HepG2 (cell line): ENCODE measurements around the gene MACROD2. TPM values are rescaled to one million over a fixed set of nuclear protein-coding genes. Genes with fewer than 3 reads are reported as not detected.

Source experiments
- ATAC-seq: fragments of 200-7000 bp; cut with Tn5 transposase; 3 replicates; pipeline ENCODE4 v1.9.1; 2020; ENCODE audit warnings: mild to moderate bottlenecking, moderate library complexity
- BruUV-seq: library from RNA; stranded (reverse); fragments of 400-500 nt; replicated peaks from 2 replicates; lab custom pipeline; 2021; lab: Mats Ljungman, UMichigan
- CTCF ChIA-PET: fragments of 300-600 bp; formaldehyde crosslinking; extraction: SDS; loops from one replicate; lab custom pipeline; 2021; ENCODE audit warnings: low total read pairs, inconsistent platforms, low intra/inter-chr PET ratio; lab: Yijun Ruan, JAX
- POLR2A ChIA-PET: fragments of 350-600 bp; sonication (Branson Sonifier 250); formaldehyde crosslinking; loops from one replicate; lab custom pipeline; 2020; ENCODE audit warnings: antibody characterized with exemption, inconsistent platforms; lab: Yijun Ruan, JAX
- DNase-seq: peaks from one replicate; pipeline ENCODE4 v3.0.0-alpha.2; 2015; ENCODE audit warnings: low spot score
- FAIRE-seq: peaks from 3 replicates; lab custom pipeline; 2011; peaks lifted over from hg19 to GRCh38; lab: Jason Lieb, UNC
- H2AFZ ChIP-seq: one replicate; pipeline ENCODE4 v1.6.1; 2011; ENCODE audit warnings: low read length, inconsistent platforms
- H3K27ac ChIP-seq: fragments of 300-600 bp; 3 replicates; pipeline ENCODE4 v1.8.0; 2011; ENCODE audit warnings: mixed run types, mild to moderate bottlenecking, mixed read lengths, low read length, inconsistent platforms; ENCODE audit not compliant: insufficient read depth; ENCODE audit errors: extremely low read length
- H3K27me3 ChIP-seq, 2 experiments: fragments of 200-600 bp in 1 of 2; 2 replicates in 1 of 2; 3 replicates in 1 of 2; pipeline versions ENCODE4 v1.6.0 to v1.8.0; 2011; ENCODE audit warnings: low read length in 2 of 2, mild to moderate bottlenecking in 2 of 2, moderate library complexity in 2 of 2, inconsistent platforms in 1 of 2; ENCODE audit not compliant: insufficient read depth in 2 of 2, control insufficient read depth in 1 of 2
- H3K36me3 ChIP-seq, 2 experiments: fragments of 200-600 bp in 1 of 2; replicated peaks in 1 of 2; 2 replicates in 1 of 2; 3 replicates in 1 of 2; pipeline versions ENCODE4 v1.5.1 to v1.8.0; 2011; ENCODE audit warnings: low read length in 2 of 2, inconsistent platforms in 1 of 2; ENCODE audit not compliant: insufficient read depth in 2 of 2, control insufficient read depth in 1 of 2
- H3K4me1 ChIP-seq: 2 replicates; pipeline ENCODE4 v1.5.1; 2012; ENCODE audit warnings: low read length, inconsistent platforms; ENCODE audit not compliant: insufficient read depth
- H3K4me2 ChIP-seq: 2 replicates; pipeline ENCODE4 v1.6.0; 2011; ENCODE audit warnings: low read depth, low read length, inconsistent platforms
- H3K4me3 ChIP-seq, 3 experiments: fragments of 200-600 bp in 1 of 3; sonication (generic), shearing (Covaris generic) in 1 of 3; replicated peaks in 1 of 3; 2 replicates each; pipeline ENCODE4 v1.5.1; 2011 to 2016; ENCODE audit warnings: low read length in 3 of 3, inconsistent platforms in 2 of 3, low read depth in 2 of 3, mild to moderate bottlenecking in 2 of 3, control low read depth in 1 of 3, mixed read lengths in 1 of 3; ENCODE audit not compliant: insufficient read depth in 1 of 3
- H3K79me2 ChIP-seq: one replicate; pipeline ENCODE4 v1.6.1; 2011; ENCODE audit warnings: low read length, inconsistent platforms; ENCODE audit not compliant: insufficient read depth
- H3K9ac ChIP-seq: 2 replicates; pipeline ENCODE4 v1.6.0; 2011; ENCODE audit warnings: mild to moderate bottlenecking, low read depth, low read length, inconsistent platforms; ENCODE audit not compliant: insufficient read depth
- H3K9me3 ChIP-seq: 2 replicates; pipeline ENCODE4 v1.5.1; 2012; ENCODE audit warnings: mild to moderate bottlenecking, low read length
- H4K20me1 ChIP-seq: 2 replicates; pipeline ENCODE4 v1.6.0; 2011; ENCODE audit warnings: inconsistent platforms, mild to moderate bottlenecking, low read length, moderate library complexity; ENCODE audit not compliant: insufficient read depth
- FOXA1 ChIP-seq, 2 experiments: fragments of 450-650 bp in 1 of 2; sonication (generic) in 1 of 2; formaldehyde crosslinking in 1 of 2; IDR thresholded peaks; 2 replicates each; pipeline versions ENCODE4 v1.4.0 to v1.6.1; 2016 to 2020; ENCODE audit warnings: missing genetic modification reagents in 1 of 2
- HOXA3 ChIP-seq: sonication (generic); formaldehyde crosslinking; IDR thresholded peaks from 2 replicates; pipeline ENCODE4 v1.5.0; 2020; ENCODE audit warnings: missing genetic modification reagents
- KDM5B ChIP-seq: sonication (generic); formaldehyde crosslinking; IDR thresholded peaks from 2 replicates; pipeline ENCODE4 v1.4.0; 2020; ENCODE audit warnings: missing genetic modification reagents, mild to moderate bottlenecking, borderline replicate concordance
- PRPF4 ChIP-seq: fragments of 200-400 bp; formaldehyde crosslinking; IDR thresholded peaks from 2 replicates; pipeline ENCODE4 v1.6.1; 2016; ENCODE audit warnings: low read length, low read depth; ENCODE audit not compliant: poor library complexity, severe bottlenecking
- TCF7L2 ChIP-seq: IDR thresholded peaks from 2 replicates; pipeline ENCODE4 v1.6.1; 2011; ENCODE audit warnings: mild to moderate bottlenecking, low read depth, low read length, moderate library complexity
- TEAD2 ChIP-seq: sonication (generic); formaldehyde crosslinking; IDR thresholded peaks from 2 replicates; pipeline ENCODE4 v1.9.0; 2021; ENCODE audit warnings: missing genetic modification reagents
- ZFP82 ChIP-seq: sonication (generic); formaldehyde crosslinking; IDR thresholded peaks from 2 replicates; pipeline ENCODE4 v1.5.1; 2020; ENCODE audit warnings: mild to moderate bottlenecking, missing genetic modification reagents, borderline replicate concordance
- ZNF263 ChIP-seq: sonication (generic); formaldehyde crosslinking; IDR thresholded peaks from 2 replicates; pipeline ENCODE4 v1.4.0; 2020; ENCODE audit warnings: missing genetic modification reagents
- ZNF382 ChIP-seq: sonication (generic); formaldehyde crosslinking; IDR thresholded peaks from 2 replicates; pipeline ENCODE4 v1.5.0; 2020; ENCODE audit warnings: missing genetic modification reagents, mild to moderate bottlenecking, borderline replicate concordance
- ZNF670 ChIP-seq: sonication (generic); formaldehyde crosslinking; IDR thresholded peaks from 2 replicates; pipeline ENCODE4 v1.8.0; 2022; ENCODE audit warnings: mild to moderate bottlenecking, missing genetic modification reagents, borderline replicate concordance
- ZSCAN21 ChIP-seq: sonication (generic); formaldehyde crosslinking; IDR thresholded peaks from 2 replicates; pipeline ENCODE4 v1.8.0; 2022; ENCODE audit warnings: mild to moderate bottlenecking, missing genetic modification reagents, moderate library complexity, borderline replicate concordance
- WGBS: methylation state at CpG from one replicate; pipeline ENCODE4 v1.1.6; 2017; ENCODE audit warnings: low lambda C conversion rate; 5-methylcytosine and 5-hydroxymethylcytosine counted together
- in situ Hi-C: cut with HindIII; loops from 2 replicates; pipeline ENCODE4 v1.10.0; 2017; ENCODE audit warnings: low pct_unique_long_range_greater_than_20kb; ENCODE audit not compliant: extremely low pct_ligation_motif_present
- intact Hi-C: fragments of 100-400 bp; cut with micrococcal nuclease; formaldehyde crosslinking; loops from one replicate; pipeline ENCODE4 v1.10.0; 2022; ENCODE audit not compliant: unreplicated experiment
- polyA plus RNA-seq, 8 experiments: library from polyadenylated mRNA; depleted of rRNA in 3 of 8; stranded (reverse) in 7 of 8; unstranded in 1 of 8; fragments of >200 nt; fragmentation: Illumina TruSeq in 4 of 8; extraction: Trizol in 4 of 8; gene quantifications; 2 replicates each; pipeline versions ENCODE4 v1.2.1 to v1.2.3, GENCODE V29; 2011 to 2016; ENCODE audit warnings: low read depth in 4 of 8, missing spikeins in 1 of 8, mixed read lengths in 1 of 8; ENCODE audit not compliant: insufficient read depth in 1 of 8
- total RNA-seq, 5 experiments: library from RNA; depleted of rRNA; stranded (reverse); fragments of >200 nt; fragmentation: Illumina TruSeq; extraction: Trizol; gene quantifications; 2 replicates each; pipeline ENCODE4 v1.2.3, GENCODE V29; 2016; ENCODE audit warnings: low read depth in 1 of 5
- TF ChIP-seq, protein P1 (sequence below): sonication (generic); formaldehyde crosslinking; IDR thresholded peaks from 2 replicates; pipeline ENCODE4 v1.4.0; 2020; ENCODE audit warnings: mild to moderate bottlenecking, missing genetic modification reagents
- TF ChIP-seq, protein P2 (sequence below): sonication (generic); formaldehyde crosslinking; IDR thresholded peaks from 2 replicates; pipeline ENCODE4 v1.5.1; 2020; ENCODE audit warnings: mild to moderate bottlenecking, moderate library complexity, missing genetic modification reagents
- TF ChIP-seq, protein P3 (sequence below): sonication (generic); formaldehyde crosslinking; conservative IDR thresholded peaks from 2 replicates; pipeline ENCODE4 v1.8.0; 2022; ENCODE audit warnings: low read depth, missing genetic modification reagents
- TF ChIP-seq, protein P4 (sequence below): IDR thresholded peaks from 2 replicates; pipeline ENCODE4 v1.6.1; 2012; ENCODE audit warnings: low read depth, low read length, improper control_type of control experiment

The MACROD2 gene
- total and polyA plus RNA-seq, 2 of the 13 experiments (the other 11 are each of a cell fraction or from before 2014, with no cell fraction given): 0.13 to 0.51 TPM

DNA sequence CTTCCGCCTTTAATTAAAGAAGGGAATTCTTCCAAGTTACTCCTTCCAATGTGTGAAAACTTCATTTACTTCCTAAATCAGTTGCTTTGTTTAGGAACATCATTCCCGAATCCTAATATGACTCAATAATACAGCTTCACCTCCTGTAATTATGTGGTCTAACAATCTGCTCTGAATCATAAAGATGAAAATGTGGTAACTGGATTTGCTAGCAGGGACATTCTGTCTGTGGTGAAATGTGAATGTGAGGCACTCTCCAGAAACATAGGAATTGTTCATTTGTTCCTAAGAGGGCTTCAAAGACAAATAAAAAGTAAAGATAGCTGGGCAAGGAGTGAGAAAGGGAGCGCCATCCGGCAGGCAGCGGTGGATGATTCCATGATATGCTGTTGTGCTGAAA lies 1899.8 kb downstream of the MACROD2 start:
- POLR2A ChIA-PET: no interaction called here
- FAIRE-seq (no peak), DNase-seq (no peak)
- in situ Hi-C loops: no loop called here
- H3K4me2 ChIP-seq: no peak overlapping the region
- H3K9me3 ChIP-seq: peaks cover 49% of the 10 kb centered on the region
- intact Hi-C loops: no loop called here
- H2AFZ ChIP-seq: no peak overlapping the region
- no peaks in the 10 kb centered on the region for H3K27me3 ChIP-seq
- H3K36me3 ChIP-seq: no peaks in the 10 kb centered on the region
- no peaks in the 10 kb centered on the region for H3K79me2 ChIP-seq
- no peaks in the 10 kb centered on the region for H3K4me1 ChIP-seq
- no TSS peak for BruUV-seq
- H4K20me1 ChIP-seq: no peaks in the 10 kb centered on the region
- TF ChIP-seq ZNF670 (CRISPR knock-in tag) (no peak), ZNF263 (no peak), KDM5B (CRISPR knock-in tag) (no peak), HOXA3 (no peak), ZSCAN21 (CRISPR knock-in tag) (no peak), FOXA1 (IDR thresholded peaks at IDR 0.05) (no peak), FOXA1 (CRISPR knock-in tag; IDR thresholded peaks at IDR 0.05) (no peak), TCF7L2 (no peak), ZFP82 (no peak), ZNF382 (CRISPR knock-in tag) (no peak), PRPF4 (no peak), TEAD2 (CRISPR knock-in tag) (no peak)
- TF ChIP-seq, protein P1, sequence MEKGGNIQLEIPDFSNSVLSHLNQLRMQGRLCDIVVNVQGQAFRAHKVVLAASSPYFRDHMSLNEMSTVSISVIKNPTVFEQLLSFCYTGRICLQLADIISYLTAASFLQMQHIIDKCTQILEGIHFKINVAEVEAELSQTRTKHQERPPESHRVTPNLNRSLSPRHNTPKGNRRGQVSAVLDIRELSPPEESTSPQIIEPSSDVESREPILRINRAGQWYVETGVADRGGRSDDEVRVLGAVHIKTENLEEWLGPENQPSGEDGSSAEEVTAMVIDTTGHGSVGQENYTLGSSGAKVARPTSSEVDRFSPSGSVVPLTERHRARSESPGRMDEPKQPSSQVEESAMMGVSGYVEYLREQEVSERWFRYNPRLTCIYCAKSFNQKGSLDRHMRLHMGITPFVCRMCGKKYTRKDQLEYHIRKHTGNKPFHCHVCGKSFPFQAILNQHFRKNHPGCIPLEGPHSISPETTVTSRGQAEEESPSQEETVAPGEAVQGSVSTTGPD (CRISPR knock-in tag): no peak
- TF ChIP-seq, protein P2, sequence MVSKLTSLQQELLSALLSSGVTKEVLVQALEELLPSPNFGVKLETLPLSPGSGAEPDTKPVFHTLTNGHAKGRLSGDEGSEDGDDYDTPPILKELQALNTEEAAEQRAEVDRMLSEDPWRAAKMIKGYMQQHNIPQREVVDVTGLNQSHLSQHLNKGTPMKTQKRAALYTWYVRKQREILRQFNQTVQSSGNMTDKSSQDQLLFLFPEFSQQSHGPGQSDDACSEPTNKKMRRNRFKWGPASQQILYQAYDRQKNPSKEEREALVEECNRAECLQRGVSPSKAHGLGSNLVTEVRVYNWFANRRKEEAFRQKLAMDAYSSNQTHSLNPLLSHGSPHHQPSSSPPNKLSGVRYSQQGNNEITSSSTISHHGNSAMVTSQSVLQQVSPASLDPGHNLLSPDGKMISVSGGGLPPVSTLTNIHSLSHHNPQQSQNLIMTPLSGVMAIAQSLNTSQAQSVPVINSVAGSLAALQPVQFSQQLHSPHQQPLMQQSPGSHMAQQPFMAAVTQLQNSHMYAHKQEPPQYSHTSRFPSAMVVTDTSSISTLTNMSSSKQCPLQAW: no peak
- TF ChIP-seq, protein P3, sequence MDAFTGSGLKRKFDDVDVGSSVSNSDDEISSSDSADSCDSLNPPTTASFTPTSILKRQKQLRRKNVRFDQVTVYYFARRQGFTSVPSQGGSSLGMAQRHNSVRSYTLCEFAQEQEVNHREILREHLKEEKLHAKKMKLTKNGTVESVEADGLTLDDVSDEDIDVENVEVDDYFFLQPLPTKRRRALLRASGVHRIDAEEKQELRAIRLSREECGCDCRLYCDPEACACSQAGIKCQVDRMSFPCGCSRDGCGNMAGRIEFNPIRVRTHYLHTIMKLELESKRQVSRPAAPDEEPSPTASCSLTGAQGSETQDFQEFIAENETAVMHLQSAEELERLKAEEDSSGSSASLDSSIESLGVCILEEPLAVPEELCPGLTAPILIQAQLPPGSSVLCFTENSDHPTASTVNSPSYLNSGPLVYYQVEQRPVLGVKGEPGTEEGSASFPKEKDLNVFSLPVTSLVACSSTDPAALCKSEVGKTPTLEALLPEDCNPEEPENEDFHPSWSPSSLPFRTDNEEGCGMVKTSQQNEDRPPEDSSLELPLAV (CRISPR knock-in tag): no peak
- TF ChIP-seq, protein P4, sequence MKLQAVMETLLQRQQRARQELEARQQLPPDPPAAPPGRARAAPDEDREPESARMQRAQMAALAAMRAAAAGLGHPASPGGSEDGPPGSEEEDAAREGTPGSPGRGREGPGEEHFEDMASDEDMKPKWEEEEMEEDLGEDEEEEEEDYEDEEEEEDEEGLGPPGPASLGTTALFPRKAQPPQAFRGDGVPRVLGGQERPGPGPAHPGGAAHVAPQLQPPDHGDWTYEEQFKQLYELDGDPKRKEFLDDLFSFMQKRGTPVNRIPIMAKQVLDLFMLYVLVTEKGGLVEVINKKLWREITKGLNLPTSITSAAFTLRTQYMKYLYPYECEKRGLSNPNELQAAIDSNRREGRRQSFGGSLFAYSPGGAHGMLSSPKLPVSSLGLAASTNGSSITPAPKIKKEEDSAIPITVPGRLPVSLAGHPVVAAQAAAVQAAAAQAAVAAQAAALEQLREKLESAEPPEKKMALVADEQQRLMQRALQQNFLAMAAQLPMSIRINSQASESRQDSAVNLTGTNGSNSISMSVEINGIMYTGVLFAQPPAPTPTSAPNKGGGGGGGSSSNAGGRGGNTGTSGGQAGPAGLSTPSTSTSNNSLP: no peak
- TF ChIP-seq, all 625 proteins: peak for 0
- WGBS: 80% methylated on average over 5 of the region's 5 CpGs
- no peak for ATAC-seq
- CTCF ChIA-PET: no interaction called here
- Histone ChIP-seq H3K9ac (no peak overlapping the region), H3K27ac (no peak overlapping the region), H3K4me3 (no peak overlapping the region)
